A673 (cell line): Measurements from ENCODE around the gene CLEC1A. TPM values are rescaled to one million over a fixed set of nuclear protein-coding genes. Genes with fewer than 3 reads are reported as not detected.
A peak's percentile ranks its signal among the peaks of the same experiment; 100 is the strongest.

ENCODE experiments used
- BruUV-seq: library from RNA; stranded (reverse); fragments of 400-500 nt; replicated peaks from 2 replicates; lab custom pipeline; 2021; lab: Mats Ljungman, UMichigan
- CTCF ChIA-PET: fragments of 300-600 bp; sonication (Branson Sonifier 250); formaldehyde crosslinking; loops from one replicate; lab custom pipeline; 2022; ENCODE audit warnings: antibody characterized with exemption; lab: Charles Lee
- POLR2A ChIA-PET: fragments of 300-600 bp; sonication (Branson Sonifier 250); formaldehyde crosslinking; loops from one replicate; lab custom pipeline; 2022; ENCODE audit warnings: antibody characterized with exemption; ENCODE audit not compliant: low non-redundant PET; lab: Charles Lee
- DNase-seq: peaks from one replicate; pipeline ENCODE4 v3.0.0-alpha.2; 2015; ENCODE audit warnings: low spot score
- H3K27ac ChIP-seq: fragments of 200-600 bp; sonication (generic); 2 replicates; pipeline ENCODE4 v1.5.1; 2016; ENCODE audit warnings: mixed run types, low read depth, mild to moderate bottlenecking, mixed read lengths, antibody characterized with exemption, low read length; ENCODE audit not compliant: poor library complexity, severe bottlenecking
- H3K27me3 ChIP-seq: fragments of 200-600 bp; sonication (generic); replicated peaks from 2 replicates; pipeline ENCODE4 v1.6.1; 2017; ENCODE audit warnings: mixed run types, low read depth, mild to moderate bottlenecking, mixed read lengths, antibody characterized with exemption, low read length; ENCODE audit not compliant: insufficient read depth, poor library complexity
- H3K36me3 ChIP-seq: fragments of 200-600 bp; sonication (generic); 2 replicates; pipeline ENCODE4 v1.6.1; 2016; ENCODE audit warnings: mixed run types, mild to moderate bottlenecking, mixed read lengths, antibody characterized with exemption, low read length; ENCODE audit not compliant: insufficient read depth, poor library complexity, severe bottlenecking
- H3K4me1 ChIP-seq: fragments of 200-600 bp; sonication (generic); 2 replicates; pipeline ENCODE4 v1.6.1; 2017; ENCODE audit warnings: mixed run types, mild to moderate bottlenecking, mixed read lengths, antibody characterized with exemption, low read length; ENCODE audit not compliant: insufficient read depth, poor library complexity, severe bottlenecking
- H3K4me3 ChIP-seq: fragments of 200-600 bp; sonication (generic); 2 replicates; pipeline ENCODE4 v1.5.1; 2016; ENCODE audit warnings: low read depth, mixed run types, mild to moderate bottlenecking, mixed read lengths, low read length; ENCODE audit not compliant: poor library complexity, severe bottlenecking
- H3K9me3 ChIP-seq: fragments of 200-600 bp; sonication (generic); 2 replicates; pipeline ENCODE4 v1.6.1; 2016; ENCODE audit warnings: mixed run types, low read depth, mild to moderate bottlenecking, mixed read lengths, antibody characterized with exemption, low read length; ENCODE audit not compliant: poor library complexity, severe bottlenecking
- CTCF ChIP-seq: fragments of 300-800, 200-600 bp; sonication (generic); conservative IDR thresholded peaks from 2 replicates; pipeline ENCODE4 v1.5.1; 2017; ENCODE audit warnings: low read depth, mild to moderate bottlenecking, antibody characterized with exemption, low read length, moderate library complexity, mixed read lengths
- EZH2 ChIP-seq: fragments of 200-600 bp; sonication (generic); IDR thresholded peaks from 2 replicates; pipeline ENCODE4 v1.6.1; 2017; ENCODE audit warnings: borderline replicate concordance, low read depth, mild to moderate bottlenecking, mixed read lengths, antibody characterized with exemption, low read length; ENCODE audit not compliant: poor library complexity, severe bottlenecking
- intact Hi-C: fragments of 100-400 bp; cut with micrococcal nuclease; formaldehyde crosslinking; loops from one replicate; pipeline ENCODE4 v1.10.0; 2022; ENCODE audit not compliant: unreplicated experiment
- total RNA-seq: library from RNA; stranded (reverse); gene quantifications from 2 replicates; pipeline ENCODE4 v1.2.3, GENCODE V29; 2021

CLEC1A gene
- total RNA-seq, 1 experiment from 2014 or later = not detected

DNA sequence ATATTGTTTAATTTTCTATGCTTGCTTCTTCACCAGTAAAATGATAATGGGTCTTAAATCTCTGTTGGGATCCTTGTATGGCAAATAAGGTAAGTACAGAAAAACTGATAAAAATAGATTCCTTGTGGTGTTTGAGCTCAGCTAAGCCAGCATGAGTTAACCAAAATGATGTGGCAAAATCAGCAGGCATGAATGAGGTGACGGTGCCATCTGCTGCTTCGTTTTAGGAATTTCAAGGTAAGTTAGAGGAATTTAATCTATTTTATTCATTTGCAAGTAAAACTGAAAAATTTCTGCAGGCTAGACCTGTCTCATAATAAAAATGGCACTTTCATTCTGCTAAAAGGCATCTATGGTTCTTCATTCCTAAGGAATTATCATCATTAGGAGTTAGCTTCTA is 41.2 kb upstream of the CLEC1A start:
- Histone ChIP-seq H3K36me3 (no peaks in the 10 kb centered on the region), H3K27me3 (no peaks in the 10 kb centered on the region), H3K9me3 (no peaks in the 10 kb centered on the region), H3K4me3 (no peak overlapping the region), H3K27ac (no peak overlapping the region), H3K4me1 (no peaks in the 10 kb centered on the region)
- TF ChIP-seq EZH2 (no peak), CTCF (peak; percentile 61)
- DNase-seq = peak; percentile 64
- no TSS peak for BruUV-seq
- POLR2A ChIA-PET = no interaction called here
- CTCF ChIA-PET = interaction anchor here (0.5 to 1.4 kb wide), 6 partner anchors 9 to 389 kb away, joined by 3 to 5 read pairs (median 3); no protein-coding TSS in a partner anchor
- intact Hi-C loops = loop anchor here (1.0 to 5.0 kb wide), 4 partner anchors 106 to 391 kb away; no protein-coding TSS in a partner anchor

- no peak for TF ChIP-seq CTCF
- no peak for TF ChIP-seq EZH2
- no peak overlapping the region for H3K4me3 ChIP-seq
- H3K36me3 ChIP-seq = no peaks in the 10 kb centered on the region
- H3K9me3 ChIP-seq = no peaks in the 10 kb centered on the region
- H3K27me3 ChIP-seq = no peaks in the 10 kb centered on the region
- BruUV-seq = no TSS peak
- no peak overlapping the region for H3K27ac ChIP-seq
- intact Hi-C loops = no loop called here
- no peak for DNase-seq
- CTCF ChIA-PET = interaction anchor here (0.6 kb wide), 1 partner anchor 872 kb away, joined by 3 read pairs; no protein-coding TSS in a partner anchor
- H3K4me1 ChIP-seq = no peaks in the 10 kb centered on the region
- POLR2A ChIA-PET = no interaction called here
Observed at GRCh38 chr12:10136637-10137205, 37.9 kb upstream of the CLEC1A start.

DNA sequence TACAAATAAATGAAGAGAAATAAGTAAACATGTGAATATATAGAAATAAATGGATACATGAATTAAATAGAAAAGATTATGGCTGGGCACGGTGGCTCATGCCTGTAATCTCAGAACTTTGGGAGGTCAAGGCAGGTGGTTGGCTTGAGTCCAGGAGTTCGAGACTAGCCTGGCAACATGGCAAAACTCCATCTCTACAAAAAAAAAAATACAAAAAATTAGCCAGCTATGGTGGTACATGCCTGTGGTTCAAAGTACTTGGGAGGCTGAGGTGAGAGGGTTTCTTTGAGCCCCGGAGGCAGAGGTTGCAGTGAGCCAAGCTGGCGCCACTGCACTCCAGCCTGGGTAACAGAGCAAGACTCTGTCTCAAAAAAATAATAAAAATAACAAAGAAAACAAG is 36.3 kb upstream of the CLEC1A start:
- no peak for TF ChIP-seq CTCF
- no peak for TF ChIP-seq EZH2
- DNase-seq = no peak
- H3K27ac ChIP-seq = no peak overlapping the region
- intact Hi-C loops = no loop called here
- no peak overlapping the region for H3K4me3 ChIP-seq
- POLR2A ChIA-PET = no interaction called here
- H3K9me3 ChIP-seq = no peaks in the 10 kb centered on the region
- H3K36me3 ChIP-seq = no peaks in the 10 kb centered on the region
- BruUV-seq = no TSS peak
- no peaks in the 10 kb centered on the region for H3K27me3 ChIP-seq
- CTCF ChIA-PET = no interaction called here
- H3K4me1 ChIP-seq = peaks cover 2% of the 10 kb centered on the region
